ENCODE results near the gene SCMH1. TPM values are rescaled to one million over a fixed set of nuclear protein-coding genes. Genes with fewer than 3 reads are reported as not detected.

SCMH1 gene
- polyA plus RNA-seq, 2 of the 4 experiments (the other 2 are of a cell fraction) = 11.6 to 26.7 TPM

- CTCF ChIA-PET = interaction anchor here (0.6 to 10.4 kb wide), 8 partner anchors 10 to 213 kb away, joined by 3 to 146 read pairs (median 4); no protein-coding TSS in a partner anchor
- 44% methylated on average over 11 of the region's 11 CpGs for WGBS (ENCODE audit: missing lambda C conversion rate)
Observed at GRCh38 chr1:41280202-41281032, 38.3 kb upstream of the SCMH1 start.

DNA sequence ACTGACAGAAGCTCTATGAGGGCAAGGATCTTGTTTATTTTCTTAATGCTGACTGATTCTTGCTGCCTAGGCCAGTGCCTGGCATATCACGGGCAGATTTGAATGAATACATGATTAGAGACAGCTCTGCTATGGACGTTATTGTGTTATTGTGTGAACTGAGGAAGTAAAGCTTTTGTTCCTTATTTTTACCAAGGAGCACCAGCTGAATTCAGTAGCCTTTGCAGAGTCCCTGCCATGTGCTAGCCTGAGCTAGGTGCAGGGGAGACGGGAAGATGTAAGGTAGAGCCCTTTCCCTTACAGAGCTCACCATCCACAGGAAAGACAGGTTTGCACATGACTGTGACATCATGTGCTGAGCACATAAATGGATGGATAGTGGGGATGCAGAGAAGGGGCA, 36.0 kb upstream of the SCMH1 start:
- ChIA-PET CTCF (interaction anchor here (1.2 to 10.4 kb wide), 3 partner anchors 104 to 155 kb away, joined by 3 to 146 read pairs (median 15); no protein-coding TSS in a partner anchor), POLR2A (interaction anchor here (0.6 kb wide), 1 partner anchor 84 kb away, joined by 6 read pairs; no protein-coding TSS in a partner anchor)
- Histone ChIP-seq H3K27ac (no peak overlapping the region), H3K9me3 (no peaks in the 10 kb centered on the region), H3K4me2 (no peak overlapping the region), H3K4me3 (no peak overlapping the region), H3K4me1 (no peaks in the 10 kb centered on the region)
- WGBS (ENCODE audit: missing lambda C conversion rate) = 59% methylated on average over 3 of the region's 3 CpGs
- TF ChIP-seq, protein P1, sequence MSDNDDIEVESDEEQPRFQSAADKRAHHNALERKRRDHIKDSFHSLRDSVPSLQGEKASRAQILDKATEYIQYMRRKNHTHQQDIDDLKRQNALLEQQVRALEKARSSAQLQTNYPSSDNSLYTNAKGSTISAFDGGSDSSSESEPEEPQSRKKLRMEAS (IDR thresholded peaks at IDR 0.05) = no peak
- TF ChIP-seq JUN (IDR thresholded peaks at IDR 0.05) (no peak), CHD2 (IDR thresholded peaks at IDR 0.05; ENCODE audit: low read length, partially characterized antibody) (no peak), KDM5A (IDR thresholded peaks at IDR 0.05) (no peak), CEBPB (IDR thresholded peaks at IDR 0.05) (no peak), NFE2L2 (conservative IDR thresholded peaks at IDR 0.05; ENCODE audit: low read length) (no peak), HDAC2 (IDR thresholded peaks at IDR 0.05) (no peak), FOXS1 (CRISPR knock-in tag; IDR thresholded peaks at IDR 0.05) (no peak), ZFP36 (IDR thresholded peaks at IDR 0.05; ENCODE audit: borderline replicate concordance, partially characterized antibody) (no peak), BHLHE40 (IDR thresholded peaks at IDR 0.05; ENCODE audit: low read depth, low read length) (no peak), HOXA7 (CRISPR knock-in tag; IDR thresholded peaks at IDR 0.05) (no peak), PBX3 (IDR thresholded peaks at IDR 0.05) (no peak), TP53 (CRISPR knock-in tag; IDR thresholded peaks at IDR 0.05) (no peak), POLR2AphosphoS2 (conservative IDR thresholded peaks at IDR 0.05; ENCODE audit: low read length) (no peak), TFCP2L1 (CRISPR knock-in tag; IDR thresholded peaks at IDR 0.05) (no peak), FOSL2 (IDR thresholded peaks at IDR 0.05) (no peak), FOSL2 (CRISPR knock-in tag; IDR thresholded peaks at IDR 0.05) (no peak)
- DNase-seq (ENCODE audit: low read depth in 1 of 2, low spot score in 1 of 2) (no peak), ATAC-seq (no peak), FAIRE-seq (no peak)

More at GRCh38 chr1:41280202-41281032, 38.3 kb upstream of the SCMH1 start:
- FAIRE-seq (no peak), ATAC-seq (peak in 1 of 2 experiments; percentile 36; a peak in 2 of 6 replicates), DNase-seq (ENCODE audit: low read depth in 1 of 2, low spot score in 1 of 2) (no peak)
- H3K4me1 ChIP-seq = no peaks in the 10 kb centered on the region
- no peak overlapping the region for H3K4me2 ChIP-seq
- no peak overlapping the region for H3K27ac ChIP-seq
- TF ChIP-seq POLR2A (IDR thresholded peaks at IDR 0.05; ENCODE audit: low read length) (no peak), E2F6 (IDR thresholded peaks at IDR 0.05; ENCODE audit: borderline replicate concordance, low read depth) (no peak)
- H3K9me3 ChIP-seq = no peaks in the 10 kb centered on the region
- POLR2A ChIA-PET = no interaction called here
- no peak overlapping the region for H3K4me3 ChIP-seq

DNA sequence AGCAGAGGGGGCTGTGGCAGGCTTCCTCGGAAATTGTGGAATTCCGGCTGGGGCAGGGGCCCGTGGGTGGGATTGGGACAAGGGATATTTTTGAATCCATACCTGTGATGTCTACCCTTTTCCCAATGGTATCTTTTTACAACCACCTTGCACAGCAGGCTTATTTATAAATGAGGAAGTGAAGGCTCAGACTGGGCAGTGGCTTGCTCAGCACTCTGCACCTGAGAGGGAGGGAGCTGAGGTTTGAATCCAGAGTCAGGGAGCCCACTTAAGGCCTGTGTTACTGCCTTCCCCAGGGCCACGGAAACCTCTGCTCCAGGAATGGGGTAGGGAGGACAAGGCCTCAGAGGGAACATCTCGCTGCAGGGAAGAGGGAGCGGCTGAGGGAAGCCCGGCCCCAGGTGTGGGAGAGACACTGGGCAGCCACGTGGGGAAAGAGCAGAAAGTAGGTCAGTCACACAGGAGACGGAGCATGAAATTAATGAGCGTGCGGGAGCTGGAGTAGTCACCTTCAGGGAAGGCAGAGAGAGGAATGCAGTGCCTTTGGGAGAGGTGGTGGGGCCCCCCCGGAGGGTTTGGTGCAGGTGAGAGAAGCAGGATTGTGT, 35.4 kb upstream of the SCMH1 start:
- no peak for DNase-seq (ENCODE audit: low read depth in 1 of 2, low spot score in 1 of 2)
- ChIA-PET POLR2A (no interaction called here), CTCF (interaction anchor here (0.7 to 10.4 kb wide), 5 partner anchors 8 to 155 kb away, joined by 3 to 146 read pairs (median 4); no protein-coding TSS in a partner anchor)
- 70% methylated on average over 12 of the region's 12 CpGs for WGBS (ENCODE audit: missing lambda C conversion rate)
- no peak overlapping the region for H3K4me2 ChIP-seq
- no peak for FAIRE-seq
- ATAC-seq = no peak
- no peak overlapping the region for H3K4me3 ChIP-seq
- H3K9me3 ChIP-seq = no peaks in the 10 kb centered on the region
- TF ChIP-seq HOXA7 (CRISPR knock-in tag; IDR thresholded peaks at IDR 0.05) = no peak
- TF ChIP-seq KDM5A (IDR thresholded peaks at IDR 0.05) = no peak
- TF ChIP-seq NFE2L2 (conservative IDR thresholded peaks at IDR 0.05; ENCODE audit: low read length) = no peak
- TF ChIP-seq KDM1A (IDR thresholded peaks at IDR 0.05; ENCODE audit: low read depth) = no peak
- TF ChIP-seq SREBF2 (IDR thresholded peaks at IDR 0.05) = no peak
- no peak for TF ChIP-seq JUNB (IDR thresholded peaks at IDR 0.05)
- TF ChIP-seq EP300 (IDR thresholded peaks at IDR 0.05) = no peak
- TF ChIP-seq POLR2A (IDR thresholded peaks at IDR 0.05; ENCODE audit: low read length) = no peak
- TF ChIP-seq, protein P1 (IDR thresholded peaks at IDR 0.05) = no peak
- no peak for TF ChIP-seq ZC3H11A (IDR thresholded peaks at IDR 0.05)
- TF ChIP-seq FOSB (CRISPR knock-in tag; IDR thresholded peaks at IDR 0.05) = no peak
- TF ChIP-seq FOXS1 (CRISPR knock-in tag; IDR thresholded peaks at IDR 0.05) = no peak
- TF ChIP-seq CEBPB (IDR thresholded peaks at IDR 0.05) = no peak
- TF ChIP-seq RCOR1 (IDR thresholded peaks at IDR 0.05; ENCODE audit: low read depth, low read length) = no peak
- TF ChIP-seq HMGXB4 (CRISPR knock-in tag; IDR thresholded peaks at IDR 0.05; ENCODE audit: borderline replicate concordance) = no peak
- no peak for TF ChIP-seq ESRRA (IDR thresholded peaks at IDR 0.05; ENCODE audit: borderline replicate concordance, low read length)
- TF ChIP-seq, protein P2, sequence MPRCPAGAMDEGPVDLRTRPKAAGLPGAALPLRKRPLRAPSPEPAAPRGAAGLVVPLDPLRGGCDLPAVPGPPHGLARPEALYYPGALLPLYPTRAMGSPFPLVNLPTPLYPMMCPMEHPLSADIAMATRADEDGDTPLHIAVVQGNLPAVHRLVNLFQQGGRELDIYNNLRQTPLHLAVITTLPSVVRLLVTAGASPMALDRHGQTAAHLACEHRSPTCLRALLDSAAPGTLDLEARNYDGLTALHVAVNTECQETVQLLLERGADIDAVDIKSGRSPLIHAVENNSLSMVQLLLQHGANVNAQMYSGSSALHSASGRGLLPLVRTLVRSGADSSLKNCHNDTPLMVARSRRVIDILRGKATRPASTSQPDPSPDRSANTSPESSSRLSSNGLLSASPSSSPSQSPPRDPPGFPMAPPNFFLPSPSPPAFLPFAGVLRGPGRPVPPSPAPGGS (IDR thresholded peaks at IDR 0.05) = no peak
- TF ChIP-seq TP53 (CRISPR knock-in tag; IDR thresholded peaks at IDR 0.05) = no peak
- TF ChIP-seq TFCP2L1 (CRISPR knock-in tag; IDR thresholded peaks at IDR 0.05) = no peak
- H3K4me1 ChIP-seq = no peaks in the 10 kb centered on the region
- H3K27ac ChIP-seq = no peak overlapping the region
